GM12864 (cell line): ENCODE data around the gene RNF224.

Experiments used
- DNase-seq: peaks from one replicate; pipeline ENCODE4 v3.0.0-alpha.2; 2011; ENCODE audit warnings: low read depth
- H3K4me3 ChIP-seq: 2 replicates; pipeline ENCODE4 v1.5.1; 2011; ENCODE audit warnings: mild to moderate bottlenecking, low read depth, low read length, control low read depth
- CTCF ChIP-seq: IDR thresholded peaks from 2 replicates; pipeline ENCODE4 v1.5.1; 2011; ENCODE audit warnings: low read depth, mild to moderate bottlenecking, moderate library complexity, low read length, control low read depth, inconsistent platforms; ENCODE audit errors: missing control alignments

The RNF224 gene

GRCh38 chr9:137188086-137188489, 39.2 kb upstream of the RNF224 start:
- H3K4me3 ChIP-seq: peak overlapping the region; percentile 99
- TF ChIP-seq CTCF: no peak
- no peak for DNase-seq

GRCh38 chr9:137188490-137189296, 38.6 kb upstream of the RNF224 start, which contains the start of the genes ANAPC2 and SSNA1:
ANAPC2 (minus strand) TSS chr9:137188560; CDS start chr9:137188532, 28 bp downstream.
SSNA1 (plus strand) TSS chr9:137188676; CDS start chr9:137188727, 51 bp downstream.
- peak within 1 kb of the TSS; percentile 99 for H3K4me3 ChIP-seq
- TF ChIP-seq CTCF: peak; percentile 56
- peak; percentile 81 for DNase-seq

GRCh38 chr9:137189297-137190295, 37.7 kb upstream of the RNF224 start:
- no peak for TF ChIP-seq CTCF
- peak overlapping the region; percentile 99 for H3K4me3 ChIP-seq
- no peak for DNase-seq

- TF ChIP-seq CTCF: no peak
- no peak for DNase-seq
- H3K4me3 ChIP-seq: no peak overlapping the region
These were observed 36.9 kb upstream of the RNF224 start for GRCh38 chr9:137190315-137190856.

- DNase-seq: no peak
- no peak overlapping the region for H3K4me3 ChIP-seq
- no peak for TF ChIP-seq CTCF
These were observed 36.1 kb upstream of the RNF224 start for GRCh38 chr9:137191245-137191644.

GRCh38 chr9:137191691-137192447, 35.4 kb upstream of the RNF224 start:
- DNase-seq: no peak
- TF ChIP-seq CTCF: no peak
- H3K4me3 ChIP-seq: no peak overlapping the region
